Ishikawa (cell line): ENCODE data around the gene MRO.

Experiments used
- CEBPB ChIP-seq: IDR thresholded peaks from 2 replicates; pipeline ENCODE4 v1.6.1; 2012
- CREB1 ChIP-seq: IDR thresholded peaks from 2 replicates; pipeline ENCODE4 v1.6.1; 2012; ENCODE audit warnings: low read depth
- EP300 ChIP-seq: IDR thresholded peaks from 2 replicates; pipeline ENCODE4 v1.6.1; 2012; ENCODE audit warnings: borderline replicate concordance
- FOXM1 ChIP-seq: IDR thresholded peaks from 2 replicates; pipeline ENCODE4 v1.6.1; 2012; ENCODE audit warnings: low read depth, borderline replicate concordance
- NFIC ChIP-seq: IDR thresholded peaks from 2 replicates; pipeline ENCODE4 v1.6.1; 2012
- RAD21 ChIP-seq: IDR thresholded peaks from 2 replicates; pipeline ENCODE4 v1.6.1; 2012; ENCODE audit warnings: low read depth
- TAF1 ChIP-seq: IDR thresholded peaks from 2 replicates; pipeline ENCODE4 v1.6.1; 2012; ENCODE audit warnings: low read depth, mild to moderate bottlenecking
- TCF12 ChIP-seq: IDR thresholded peaks from 2 replicates; pipeline ENCODE4 v1.6.1; 2012; ENCODE audit warnings: low read depth
- TEAD4 ChIP-seq: IDR thresholded peaks from 2 replicates; pipeline ENCODE4 v1.6.1; 2012
- YY1 ChIP-seq: IDR thresholded peaks from 2 replicates; pipeline ENCODE4 v1.6.1; 2012; ENCODE audit warnings: low read depth
- ZBTB7A ChIP-seq: IDR thresholded peaks from 2 replicates; pipeline ENCODE4 v1.6.1; 2012; ENCODE audit warnings: low read depth
- TF ChIP-seq, protein P1 (sequence below): IDR thresholded peaks from 2 replicates; pipeline ENCODE4 v1.6.1; 2012
- TF ChIP-seq, protein P2 (sequence below): IDR thresholded peaks from 2 replicates; pipeline ENCODE4 v1.6.1; 2012

DNA sequence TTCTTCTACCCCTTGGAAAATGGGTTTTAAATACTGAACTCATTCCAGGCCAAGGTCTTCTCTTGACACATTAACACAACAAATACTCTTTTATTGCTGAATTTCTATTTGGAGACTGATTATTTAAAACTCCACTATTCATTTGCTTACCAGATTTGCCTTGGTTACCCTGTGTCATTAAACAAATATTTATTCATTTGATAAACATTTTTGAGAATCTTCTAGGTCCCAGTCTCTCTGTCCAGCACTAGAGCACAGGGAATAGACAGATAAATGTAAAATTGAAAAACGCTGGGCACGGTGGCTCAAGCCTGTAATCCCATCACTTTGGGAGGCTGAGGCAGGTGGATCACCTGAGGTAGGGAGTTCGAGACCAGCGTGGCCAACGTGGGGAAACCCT, 9.8 kb upstream of the MRO start:
- no peak for TF ChIP-seq TCF12
- TF ChIP-seq FOXM1: no peak
- no peak for TF ChIP-seq TAF1
- TF ChIP-seq ZBTB7A: no peak
- TF ChIP-seq, protein P1, sequence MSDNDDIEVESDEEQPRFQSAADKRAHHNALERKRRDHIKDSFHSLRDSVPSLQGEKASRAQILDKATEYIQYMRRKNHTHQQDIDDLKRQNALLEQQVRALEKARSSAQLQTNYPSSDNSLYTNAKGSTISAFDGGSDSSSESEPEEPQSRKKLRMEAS: no peak
- no peak for TF ChIP-seq TEAD4
- TF ChIP-seq EP300: no peak
- TF ChIP-seq CEBPB: no peak
- TF ChIP-seq NFIC: no peak
- no peak for TF ChIP-seq YY1
- no peak for TF ChIP-seq CREB1
- TF ChIP-seq, protein P2, sequence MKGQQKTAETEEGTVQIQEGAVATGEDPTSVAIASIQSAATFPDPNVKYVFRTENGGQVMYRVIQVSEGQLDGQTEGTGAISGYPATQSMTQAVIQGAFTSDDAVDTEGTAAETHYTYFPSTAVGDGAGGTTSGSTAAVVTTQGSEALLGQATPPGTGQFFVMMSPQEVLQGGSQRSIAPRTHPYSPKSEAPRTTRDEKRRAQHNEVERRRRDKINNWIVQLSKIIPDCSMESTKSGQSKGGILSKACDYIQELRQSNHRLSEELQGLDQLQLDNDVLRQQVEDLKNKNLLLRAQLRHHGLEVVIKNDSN: no peak
- no peak for TF ChIP-seq RAD21
